H1 (cell line): ENCODE data around the gene NETO2. TPM values are rescaled to one million over a fixed set of nuclear protein-coding genes. Genes with fewer than 3 reads are reported as not detected.

Experiments used
- CTCF ChIA-PET: fragments of 300-600 bp; sonication (Branson Sonifier 250); formaldehyde crosslinking; loops from one replicate; lab custom pipeline; 2021; ENCODE audit not compliant: partially characterized antibody; lab: Charles Lee
- POLR2A ChIA-PET: fragments of 300-600 bp; sonication (Branson Sonifier 250); formaldehyde crosslinking; loops from one replicate; lab custom pipeline; 2021; ENCODE audit warnings: inconsistent platforms; ENCODE audit not compliant: partially characterized antibody; lab: Charles Lee
- DNase-seq, 2 experiments: peaks; one replicate each; pipeline versions ENCODE4 v3.0.0 to v3.0.0-alpha.2; 2010 to 2022; ENCODE audit warnings: low spot score in 2 of 2, low read depth in 1 of 2, mixed read lengths in 1 of 2
- FAIRE-seq: peaks from 2 replicates; lab custom pipeline; 2011; peaks lifted over from hg19 to GRCh38; lab: Jason Lieb, UNC
- H2AFZ ChIP-seq: 2 replicates; pipeline ENCODE4 v1.8.1; 2012; ENCODE audit warnings: low read length, inconsistent platforms
- H2AK5ac ChIP-seq: 2 replicates; pipeline ENCODE4 v1.6.1; 2013; ENCODE audit warnings: low read depth, low read length
- H2BK120ac ChIP-seq: replicated peaks from 2 replicates; pipeline ENCODE3; 2013; ENCODE audit warnings: low read depth, low read length, inconsistent platforms
- H2BK12ac ChIP-seq: 2 replicates; pipeline ENCODE4 v1.6.1; 2013; ENCODE audit warnings: low read depth, low read length
- H2BK15ac ChIP-seq: 2 replicates; pipeline ENCODE4 v1.6.1; 2013; ENCODE audit warnings: low read length
- H2BK20ac ChIP-seq: 2 replicates; pipeline ENCODE4 v1.6.1; 2013; ENCODE audit warnings: low read length
- H2BK5ac ChIP-seq: 2 replicates; pipeline ENCODE4 v1.6.1; 2013; ENCODE audit warnings: low read depth, low read length
- H3K14ac ChIP-seq: 2 replicates; pipeline ENCODE4 v1.6.1; 2013; ENCODE audit warnings: inconsistent platforms; ENCODE audit not compliant: insufficient read length
- H3K18ac ChIP-seq: 2 replicates; pipeline ENCODE4 v1.6.1; 2013; ENCODE audit warnings: low read length; ENCODE audit errors: extremely low read depth
- H3K23ac ChIP-seq: 2 replicates; pipeline ENCODE4 v1.6.1; 2013; ENCODE audit warnings: inconsistent platforms; ENCODE audit not compliant: insufficient read length
- H3K23me2 ChIP-seq: 2 replicates; pipeline ENCODE4 v1.6.1; 2013; ENCODE audit warnings: low read depth, low read length
- H3K27ac ChIP-seq: 2 replicates; pipeline ENCODE4 v1.6.1; 2011; ENCODE audit warnings: low read depth, low read length, inconsistent platforms
- H3K27me3 ChIP-seq, 4 experiments: replicated peaks in 1 of 4; 1 replicate in 1 of 4; 2 replicates in 3 of 4; pipeline versions ENCODE4 v1.6.1 to v1.8.1; 2011 to 2013; ENCODE audit warnings: low read length in 3 of 4, mild to moderate bottlenecking in 3 of 4, inconsistent platforms in 2 of 4, mixed read lengths in 2 of 4, moderate library complexity in 1 of 4; ENCODE audit not compliant: control insufficient read depth in 3 of 4, insufficient read depth in 3 of 4; ENCODE audit errors: extremely low read depth in 1 of 4
- H3K36me3 ChIP-seq, 4 experiments: 2 replicates each; pipeline versions ENCODE4 v1.6.1 to v1.8.1; 2011 to 2013; ENCODE audit warnings: mild to moderate bottlenecking in 4 of 4, low read length in 3 of 4, moderate library complexity in 2 of 4, control low read depth in 1 of 4, inconsistent platforms in 1 of 4; ENCODE audit not compliant: insufficient read depth in 4 of 4, control insufficient read depth in 2 of 4
- H3K4ac ChIP-seq: replicated peaks from 2 replicates; pipeline ENCODE3; 2013; ENCODE audit warnings: low read length, low read depth, mixed read lengths, inconsistent platforms; ENCODE audit not compliant: insufficient read length
- H3K4me1 ChIP-seq, 4 experiments: replicated peaks in 1 of 4; 1 replicate in 1 of 4; 2 replicates in 3 of 4; pipeline versions ENCODE4 v1.6.1 to v1.8.1; 2011 to 2013; ENCODE audit warnings: low read length in 3 of 4, inconsistent platforms in 2 of 4, mixed read lengths in 1 of 4; ENCODE audit not compliant: insufficient read depth in 4 of 4, control insufficient read depth in 3 of 4
- H3K4me2 ChIP-seq, 2 experiments: 2 replicates each; pipeline versions ENCODE4 v1.6.1 to v1.8.1; 2011 to 2013; ENCODE audit warnings: low read depth in 2 of 2, low read length in 2 of 2, control low read depth in 1 of 2, inconsistent platforms in 1 of 2, mild to moderate bottlenecking in 1 of 2; ENCODE audit not compliant: insufficient read depth in 1 of 2
- H3K4me3 ChIP-seq, 4 experiments: fragments of 200-600, 300-600 bp in 1 of 4; sonication (generic), shearing (Covaris generic), sonication (Bioruptor Twin) in 1 of 4; 2 replicates each; pipeline versions ENCODE4 v1.5.1 to v1.8.1; 2011 to 2016; ENCODE audit warnings: low read length in 4 of 4, low read depth in 3 of 4, control low read depth in 2 of 4, inconsistent platforms in 2 of 4, mild to moderate bottlenecking in 2 of 4, mixed read lengths in 1 of 4, moderate library complexity in 1 of 4; ENCODE audit not compliant: insufficient read depth in 2 of 4; ENCODE audit errors: extremely low read depth in 1 of 4
- H3K56ac ChIP-seq: replicated peaks from 2 replicates; pipeline ENCODE3; 2013; ENCODE audit warnings: low read depth, mild to moderate bottlenecking, mixed read lengths, low read length, inconsistent platforms; ENCODE audit not compliant: insufficient read length
- H3K79me1 ChIP-seq: 2 replicates; pipeline ENCODE4 v1.6.1; 2013; ENCODE audit warnings: low read depth, low read length, control low read depth
- H3K79me2 ChIP-seq, 2 experiments: 2 replicates each; pipeline versions ENCODE4 v1.6.1 to v1.8.1; 2012 to 2013; ENCODE audit warnings: low read length in 2 of 2, mild to moderate bottlenecking in 2 of 2, inconsistent platforms in 1 of 2; ENCODE audit not compliant: insufficient read depth in 2 of 2, control insufficient read depth in 1 of 2
- H3K9ac ChIP-seq, 4 experiments: replicated peaks in 1 of 4; 1 replicate in 1 of 4; 2 replicates in 3 of 4; pipeline versions ENCODE4 v1.6.1 to v1.8.1; 2011 to 2013; ENCODE audit warnings: low read depth in 3 of 4, low read length in 3 of 4, control low read depth in 2 of 4, mild to moderate bottlenecking in 2 of 4, moderate library complexity in 2 of 4, inconsistent platforms in 1 of 4; ENCODE audit errors: extremely low read depth in 1 of 4
- H3K9me3 ChIP-seq, 2 experiments: 2 replicates each; pipeline versions ENCODE4 v1.6.1 to v1.8.1; 2012 to 2013; ENCODE audit warnings: mild to moderate bottlenecking in 2 of 2, moderate library complexity in 2 of 2, control low read depth in 1 of 2, inconsistent platforms in 1 of 2, low read depth in 1 of 2, low read length in 1 of 2, mixed read lengths in 1 of 2; ENCODE audit not compliant: insufficient read depth in 2 of 2
- H4K20me1 ChIP-seq, 2 experiments: replicated peaks in 1 of 2; 2 replicates each; pipeline versions ENCODE3 to v1.8.1; 2011 to 2013; ENCODE audit warnings: inconsistent platforms in 2 of 2, low read length in 2 of 2, mild to moderate bottlenecking in 1 of 2; ENCODE audit not compliant: insufficient read depth in 2 of 2, control insufficient read depth in 1 of 2
- H4K5ac ChIP-seq: 2 replicates; pipeline ENCODE4 v1.6.1; 2013; ENCODE audit warnings: low read length, low read depth, mixed read lengths, inconsistent platforms; ENCODE audit not compliant: insufficient read length
- H4K8ac ChIP-seq: 2 replicates; pipeline ENCODE4 v1.8.0; 2013; ENCODE audit warnings: mild to moderate bottlenecking, moderate library complexity, low read length, inconsistent platforms; ENCODE audit not compliant: insufficient read depth; ENCODE audit errors: extremely low read depth
- H4K91ac ChIP-seq: replicated peaks from 2 replicates; pipeline ENCODE3; 2013; ENCODE audit warnings: low read length, mixed read lengths, inconsistent platforms; ENCODE audit not compliant: insufficient read length
- ATF3 ChIP-seq: IDR thresholded peaks from 2 replicates; pipeline ENCODE4 v1.6.1; 2011; ENCODE audit warnings: low read depth, mild to moderate bottlenecking, low read length; ENCODE audit not compliant: insufficient read depth
- BACH1 ChIP-seq: IDR thresholded peaks from 2 replicates; pipeline ENCODE4 v1.6.1; 2012; ENCODE audit warnings: low read length, improper control_type of control experiment
- BRCA1 ChIP-seq: IDR thresholded peaks from 2 replicates; pipeline ENCODE4 v1.6.1; 2012; ENCODE audit warnings: low read depth, low read length, improper control_type of control experiment
- CEBPB ChIP-seq: IDR thresholded peaks from 2 replicates; pipeline ENCODE4 v1.6.1; 2012; ENCODE audit warnings: low read depth, low read length
- GTF2F1 ChIP-seq: IDR thresholded peaks from 2 replicates; pipeline ENCODE4 v1.6.1; 2012; ENCODE audit warnings: low read depth, low read length, improper control_type of control experiment, borderline replicate concordance
- JUND ChIP-seq: IDR thresholded peaks from 2 replicates; pipeline ENCODE4 v1.6.1; 2011; ENCODE audit warnings: mild to moderate bottlenecking, improper control_type of control experiment, low read length
- KDM5A ChIP-seq: fragments of 200-600 bp; IDR thresholded peaks from 2 replicates; pipeline ENCODE4 v1.7.1; 2012; ENCODE audit warnings: mild to moderate bottlenecking, low read length, inconsistent platforms, mixed read lengths
- PHF8 ChIP-seq: fragments of 200-600 bp; sonication (generic); conservative IDR thresholded peaks from 2 replicates; pipeline ENCODE4 v1.7.1; 2012; ENCODE audit warnings: low read depth, mild to moderate bottlenecking, inconsistent platforms, low read length, moderate library complexity
- POU5F1 ChIP-seq: IDR thresholded peaks from 2 replicates; pipeline ENCODE4 v1.6.1; 2011; ENCODE audit warnings: low read depth, mild to moderate bottlenecking, low read length, moderate library complexity
- RNF2 ChIP-seq: fragments of 200-900, 300-1000 bp; sonication (generic); IDR thresholded peaks from 2 replicates; pipeline ENCODE4 v1.7.1; 2016; ENCODE audit warnings: borderline replicate concordance, low read depth, mild to moderate bottlenecking, antibody characterized with exemption, low read length; ENCODE audit not compliant: poor library complexity, severe bottlenecking; ENCODE audit errors: missing control alignments
- SIRT6 ChIP-seq: IDR thresholded peaks from one replicate; pipeline ENCODE4 v1.7.1; 2012; ENCODE audit warnings: low read length, inconsistent platforms
- SIX5 ChIP-seq: IDR thresholded peaks from 2 replicates; pipeline ENCODE4 v1.6.1; 2011; ENCODE audit warnings: mild to moderate bottlenecking, low read depth, low read length
- SP2 ChIP-seq: IDR thresholded peaks from 2 replicates; pipeline ENCODE4 v1.6.1; 2012; ENCODE audit warnings: mild to moderate bottlenecking, low read length, inconsistent platforms
- SRF ChIP-seq: IDR thresholded peaks from 2 replicates; pipeline ENCODE4 v1.6.1; 2011; ENCODE audit warnings: mild to moderate bottlenecking, low read depth, low read length, moderate library complexity
- TBP ChIP-seq: IDR thresholded peaks from 2 replicates; pipeline ENCODE4 v1.6.1; 2011; ENCODE audit warnings: low read depth, low read length, improper control_type of control experiment
- YY1 ChIP-seq: IDR thresholded peaks from 2 replicates; pipeline ENCODE4 v1.6.1; 2011; ENCODE audit warnings: low read depth, mild to moderate bottlenecking, low read length
- WGBS, 2 experiments: shearing (Covaris generic) in 1 of 2; methylation state at CpG; one replicate each; pipeline versions ENCODE4 v1.1.6 to v1.1.7; 2013 to 2015; ENCODE audit warnings: low lambda C conversion rate in 2 of 2, mixed read lengths in 2 of 2, inconsistent platforms in 1 of 2, low coverage in 1 of 2, missing lambda C conversion rate in 1 of 2; ENCODE audit not compliant: insufficient replicate concordance in 2 of 2, insufficient coverage in 1 of 2, insufficient read length in 1 of 2; ENCODE audit errors: extremely low coverage in 1 of 2, missing lambda C conversion rate in 1 of 2; 5-methylcytosine and 5-hydroxymethylcytosine counted together
- polyA plus RNA-seq, 7 experiments: library from polyadenylated mRNA; depleted of rRNA in 3 of 7; stranded (reverse) in 5 of 7; unstranded in 2 of 7; fragments of >200 nt in 5 of 7; fragments of 200-250 nt in 2 of 7; gene quantifications; 1 replicate in 5 of 7; 2 replicates in 1 of 7; 4 replicates in 1 of 7; pipeline versions ENCODE4 v1.2.1 to v1.2.3, GENCODE V29; 2011 to 2013; ENCODE audit warnings: missing spikeins in 2 of 7, mixed read lengths in 2 of 7
- total RNA-seq: library from RNA; stranded (reverse); fragmentation: NEBNext Ultra II Directional; extraction: Animal tissue kit (Norgen Biotek cat#: 25700); gene quantifications from 2 replicates; pipeline ENCODE4 v1.2.1, GENCODE V29; 2021

Gene NETO2
- total and polyA plus RNA-seq, 2 of the 8 experiments (the other 6 are each of a cell fraction or from before 2014, with no cell fraction given): 9.4 to 12.5 TPM

DNA sequence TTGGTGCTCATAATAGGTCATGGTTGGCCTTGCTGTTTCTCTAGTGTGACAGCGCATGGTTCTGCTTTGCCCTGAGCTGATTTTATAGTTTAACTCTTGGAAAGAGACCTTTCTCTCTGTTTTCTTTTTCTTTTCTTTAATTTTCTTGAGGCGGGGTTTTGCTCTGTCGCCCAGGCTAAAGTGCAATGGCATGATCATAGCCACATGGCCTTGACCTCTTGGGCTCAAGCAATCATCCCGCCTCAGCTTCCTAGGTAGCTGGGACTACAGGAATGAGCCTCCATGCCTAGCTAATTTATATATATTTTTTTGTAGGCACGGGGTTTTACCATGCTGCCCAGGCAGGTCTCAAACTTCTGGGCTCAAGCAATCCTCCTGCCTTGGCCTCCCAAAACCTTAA is 89.8 kb downstream of the NETO2 start:
- no peak overlapping the region for H2AFZ ChIP-seq
- no peaks in the 10 kb centered on the region for H3K27me3 ChIP-seq
- no peaks in the 10 kb centered on the region for H3K36me3 ChIP-seq
- no peak for DNase-seq
- no peak for FAIRE-seq
- no peaks in the 10 kb centered on the region for H3K79me1 ChIP-seq
- no peaks in the 10 kb centered on the region for H3K4me1 ChIP-seq
- no peak overlapping the region for H3K14ac ChIP-seq
- TF ChIP-seq POU5F1: no peak
- TF ChIP-seq ATF3: no peak
- no peak for TF ChIP-seq RNF2
- no peak for TF ChIP-seq SIX5
- TF ChIP-seq SIRT6: no peak
- no peak for TF ChIP-seq JUND
- TF ChIP-seq YY1: no peak
- TF ChIP-seq SRF: no peak
- TF ChIP-seq CEBPB: no peak
- no peak for TF ChIP-seq BRCA1
- no peak for TF ChIP-seq PHF8
- no peak for TF ChIP-seq TBP
- no peak for TF ChIP-seq SP2
- TF ChIP-seq BACH1: no peak
- TF ChIP-seq GTF2F1: no peak
- no peak for TF ChIP-seq KDM5A
- ChIA-PET POLR2A (no interaction called here), CTCF (interaction anchor here (1.3 kb wide), 1 partner anchor 12 kb away, joined by 3 read pairs; no protein-coding TSS in a partner anchor)
- H3K23me2 ChIP-seq: peaks cover 6% of the 10 kb centered on the region; the same call in 1 of the 2 replicates
- H3K4me3 ChIP-seq: no peak overlapping the region
- H2BK12ac ChIP-seq: no peak overlapping the region
- H3K4ac ChIP-seq: no peak overlapping the region
- no peak overlapping the region for H3K4me2 ChIP-seq
- H4K20me1 ChIP-seq: peaks cover 0 to 4% of the 10 kb centered on the region in 2 experiments
- H4K5ac ChIP-seq: no peak overlapping the region
- peaks cover 3 to 8% of the 10 kb centered on the region in 2 experiments; a peak in 1 of 4 replicates for H3K9me3 ChIP-seq
- no peak overlapping the region for H2BK120ac ChIP-seq
- H3K18ac ChIP-seq: no peak overlapping the region
- no peak overlapping the region for H2BK5ac ChIP-seq
- no peak overlapping the region for H3K27ac ChIP-seq
- no peak overlapping the region for H3K56ac ChIP-seq
- H2BK20ac ChIP-seq: no peak overlapping the region
- WGBS, 2 experiments: 92% methylated on average over 5 of the region's 5 CpGs; no CpG with 5 or more reads in 1 of the 2 experiments
- H3K23ac ChIP-seq: no peak overlapping the region
- H3K9ac ChIP-seq: no peak overlapping the region
- no peak overlapping the region for H4K8ac ChIP-seq
- no peak overlapping the region for H2AK5ac ChIP-seq
- no peaks in the 10 kb centered on the region for H3K79me2 ChIP-seq
- no peak overlapping the region for H2BK15ac ChIP-seq
- no peak overlapping the region for H4K91ac ChIP-seq
